SK-N-DZ (cell line): ENCODE data around the gene TMEM201.

Experiments used
- DNase-seq: peaks from one replicate; pipeline ENCODE4 v3.0.0-alpha.2; 2015; ENCODE audit warnings: low spot score

TMEM201 gene

GRCh38 chr1:9652379-9653209, 63.9 kb downstream of the TMEM201 start:
- DNase-seq = no peak

GRCh38 chr1:9653210-9653490, 64.4 kb downstream of the TMEM201 start:
- DNase-seq = no peak

- DNase-seq = no peak
Observed at GRCh38 chr1:9653491-9654050, 64.9 kb downstream of the TMEM201 start.

- DNase-seq = no peak
Observed at GRCh38 chr1:9654051-9654833, 65.5 kb downstream of the TMEM201 start.

GRCh38 chr1:9654834-9655723, 66.4 kb downstream of the TMEM201 start:
- DNase-seq = no peak

- no peak for DNase-seq
Observed at GRCh38 chr1:9655836-9656235, 67.1 kb downstream of the TMEM201 start.

- DNase-seq = no peak
Observed at GRCh38 chr1:9657521-9658032, 68.9 kb downstream of the TMEM201 start.

- no peak for DNase-seq
Observed at GRCh38 chr1:9658199-9658598, 69.5 kb downstream of the TMEM201 start.

- DNase-seq = no peak
Observed at GRCh38 chr1:9659328-9659727, 70.6 kb downstream of the TMEM201 start.

GRCh38 chr1:9663257-9663656, 74.5 kb downstream of the TMEM201 start:
- DNase-seq = no peak
